ENCODE measurements around the gene KANK2. TPM values are rescaled to one million over a fixed set of nuclear protein-coding genes. Genes with fewer than 3 reads are reported as not detected.

Gene KANK2
- total and polyA plus RNA-seq, 2 of the 8 experiments (the other 6 are each of a cell fraction or from before 2014, with no cell fraction given): 25.2 to 42.3 TPM

- TF ChIP-seq, protein P1, sequence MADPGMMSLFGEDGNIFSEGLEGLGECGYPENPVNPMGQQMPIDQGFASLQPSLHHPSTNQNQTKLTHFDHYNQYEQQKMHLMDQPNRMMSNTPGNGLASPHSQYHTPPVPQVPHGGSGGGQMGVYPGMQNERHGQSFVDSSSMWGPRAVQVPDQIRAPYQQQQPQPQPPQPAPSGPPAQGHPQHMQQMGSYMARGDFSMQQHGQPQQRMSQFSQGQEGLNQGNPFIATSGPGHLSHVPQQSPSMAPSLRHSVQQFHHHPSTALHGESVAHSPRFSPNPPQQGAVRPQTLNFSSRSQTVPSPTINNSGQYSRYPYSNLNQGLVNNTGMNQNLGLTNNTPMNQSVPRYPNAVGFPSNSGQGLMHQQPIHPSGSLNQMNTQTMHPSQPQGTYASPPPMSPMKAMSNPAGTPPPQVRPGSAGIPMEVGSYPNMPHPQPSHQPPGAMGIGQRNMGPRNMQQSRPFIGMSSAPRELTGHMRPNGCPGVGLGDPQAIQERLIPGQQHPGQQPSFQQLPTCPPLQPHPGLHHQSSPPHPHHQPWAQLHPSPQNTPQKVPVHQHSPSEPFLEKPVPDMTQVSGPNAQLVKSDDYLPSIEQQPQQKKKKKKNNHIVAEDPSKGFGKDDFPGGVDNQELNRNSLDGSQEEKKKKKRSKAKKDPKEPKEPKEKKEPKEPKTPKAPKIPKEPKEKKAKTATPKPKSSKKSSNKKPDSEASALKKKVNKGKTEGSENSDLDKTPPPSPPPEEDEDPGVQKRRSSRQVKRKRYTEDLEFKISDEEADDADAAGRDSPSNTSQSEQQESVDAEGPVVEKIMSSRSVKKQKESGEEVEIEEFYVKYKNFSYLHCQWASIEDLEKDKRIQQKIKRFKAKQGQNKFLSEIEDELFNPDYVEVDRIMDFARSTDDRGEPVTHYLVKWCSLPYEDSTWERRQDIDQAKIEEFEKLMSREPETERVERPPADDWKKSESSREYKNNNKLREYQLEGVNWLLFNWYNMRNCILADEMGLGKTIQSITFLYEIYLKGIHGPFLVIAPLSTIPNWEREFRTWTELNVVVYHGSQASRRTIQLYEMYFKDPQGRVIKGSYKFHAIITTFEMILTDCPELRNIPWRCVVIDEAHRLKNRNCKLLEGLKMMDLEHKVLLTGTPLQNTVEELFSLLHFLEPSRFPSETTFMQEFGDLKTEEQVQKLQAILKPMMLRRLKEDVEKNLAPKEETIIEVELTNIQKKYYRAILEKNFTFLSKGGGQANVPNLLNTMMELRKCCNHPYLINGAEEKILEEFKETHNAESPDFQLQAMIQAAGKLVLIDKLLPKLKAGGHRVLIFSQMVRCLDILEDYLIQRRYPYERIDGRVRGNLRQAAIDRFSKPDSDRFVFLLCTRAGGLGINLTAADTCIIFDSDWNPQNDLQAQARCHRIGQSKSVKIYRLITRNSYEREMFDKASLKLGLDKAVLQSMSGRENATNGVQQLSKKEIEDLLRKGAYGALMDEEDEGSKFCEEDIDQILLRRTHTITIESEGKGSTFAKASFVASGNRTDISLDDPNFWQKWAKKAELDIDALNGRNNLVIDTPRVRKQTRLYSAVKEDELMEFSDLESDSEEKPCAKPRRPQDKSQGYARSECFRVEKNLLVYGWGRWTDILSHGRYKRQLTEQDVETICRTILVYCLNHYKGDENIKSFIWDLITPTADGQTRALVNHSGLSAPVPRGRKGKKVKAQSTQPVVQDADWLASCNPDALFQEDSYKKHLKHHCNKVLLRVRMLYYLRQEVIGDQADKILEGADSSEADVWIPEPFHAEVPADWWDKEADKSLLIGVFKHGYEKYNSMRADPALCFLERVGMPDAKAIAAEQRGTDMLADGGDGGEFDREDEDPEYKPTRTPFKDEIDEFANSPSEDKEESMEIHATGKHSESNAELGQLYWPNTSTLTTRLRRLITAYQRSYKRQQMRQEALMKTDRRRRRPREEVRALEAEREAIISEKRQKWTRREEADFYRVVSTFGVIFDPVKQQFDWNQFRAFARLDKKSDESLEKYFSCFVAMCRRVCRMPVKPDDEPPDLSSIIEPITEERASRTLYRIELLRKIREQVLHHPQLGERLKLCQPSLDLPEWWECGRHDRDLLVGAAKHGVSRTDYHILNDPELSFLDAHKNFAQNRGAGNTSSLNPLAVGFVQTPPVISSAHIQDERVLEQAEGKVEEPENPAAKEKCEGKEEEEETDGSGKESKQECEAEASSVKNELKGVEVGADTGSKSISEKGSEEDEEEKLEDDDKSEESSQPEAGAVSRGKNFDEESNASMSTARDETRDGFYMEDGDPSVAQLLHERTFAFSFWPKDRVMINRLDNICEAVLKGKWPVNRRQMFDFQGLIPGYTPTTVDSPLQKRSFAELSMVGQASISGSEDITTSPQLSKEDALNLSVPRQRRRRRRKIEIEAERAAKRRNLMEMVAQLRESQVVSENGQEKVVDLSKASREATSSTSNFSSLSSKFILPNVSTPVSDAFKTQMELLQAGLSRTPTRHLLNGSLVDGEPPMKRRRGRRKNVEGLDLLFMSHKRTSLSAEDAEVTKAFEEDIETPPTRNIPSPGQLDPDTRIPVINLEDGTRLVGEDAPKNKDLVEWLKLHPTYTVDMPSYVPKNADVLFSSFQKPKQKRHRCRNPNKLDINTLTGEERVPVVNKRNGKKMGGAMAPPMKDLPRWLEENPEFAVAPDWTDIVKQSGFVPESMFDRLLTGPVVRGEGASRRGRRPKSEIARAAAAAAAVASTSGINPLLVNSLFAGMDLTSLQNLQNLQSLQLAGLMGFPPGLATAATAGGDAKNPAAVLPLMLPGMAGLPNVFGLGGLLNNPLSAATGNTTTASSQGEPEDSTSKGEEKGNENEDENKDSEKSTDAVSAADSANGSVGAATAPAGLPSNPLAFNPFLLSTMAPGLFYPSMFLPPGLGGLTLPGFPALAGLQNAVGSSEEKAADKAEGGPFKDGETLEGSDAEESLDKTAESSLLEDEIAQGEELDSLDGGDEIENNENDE (IDR thresholded peaks at IDR 0.05; ENCODE audit: insufficient replicate concordance, low read length): no peak
- TF ChIP-seq RXRA (IDR thresholded peaks at IDR 0.05; ENCODE audit: insufficient read depth, low read depth, low read length) (no peak), JUN (IDR thresholded peaks at IDR 0.05; ENCODE audit: low read depth, low read length) (no peak), HDAC2 (IDR thresholded peaks at IDR 0.05; ENCODE audit: borderline replicate concordance in 1 of 2, low read depth in 2 of 2, low read length in 2 of 2) (no peak), SP4 (IDR thresholded peaks at IDR 0.05; ENCODE audit: low read length) (no peak), EP300 (IDR thresholded peaks at IDR 0.05; ENCODE audit: borderline replicate concordance in 1 of 2, low read depth in 2 of 2, low read length in 2 of 2) (no peak), YY1 (IDR thresholded peaks at IDR 0.05; ENCODE audit: low read depth, low read length) (no peak), TAF7 (optimal IDR thresholded peaks at IDR 0.05; ENCODE audit: borderline replicate concordance, low read depth, low read length) (no peak), FOSL1 (IDR thresholded peaks at IDR 0.05; ENCODE audit: insufficient read depth, low read depth, low read length) (no peak)
- TF ChIP-seq, protein P2, sequence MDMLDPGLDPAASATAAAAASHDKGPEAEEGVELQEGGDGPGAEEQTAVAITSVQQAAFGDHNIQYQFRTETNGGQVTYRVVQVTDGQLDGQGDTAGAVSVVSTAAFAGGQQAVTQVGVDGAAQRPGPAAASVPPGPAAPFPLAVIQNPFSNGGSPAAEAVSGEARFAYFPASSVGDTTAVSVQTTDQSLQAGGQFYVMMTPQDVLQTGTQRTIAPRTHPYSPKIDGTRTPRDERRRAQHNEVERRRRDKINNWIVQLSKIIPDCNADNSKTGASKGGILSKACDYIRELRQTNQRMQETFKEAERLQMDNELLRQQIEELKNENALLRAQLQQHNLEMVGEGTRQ (IDR thresholded peaks at IDR 0.05; ENCODE audit: low read length): no peak
Observed at GRCh38 chr19:11140896-11141295, 56.4 kb downstream of the KANK2 start (continued).

Data from H1 (cell line).